AML-193 (cell line): ENCODE measurements around the gene TP73.
A peak's percentile ranks its signal among the peaks of the same experiment; 100 is the strongest.

Source experiments
- DNase-seq, 2 experiments: peaks; one replicate each; lab custom pipeline; 2025; lab: John Stamatoyannopoulos, UW

Gene TP73

DNA sequence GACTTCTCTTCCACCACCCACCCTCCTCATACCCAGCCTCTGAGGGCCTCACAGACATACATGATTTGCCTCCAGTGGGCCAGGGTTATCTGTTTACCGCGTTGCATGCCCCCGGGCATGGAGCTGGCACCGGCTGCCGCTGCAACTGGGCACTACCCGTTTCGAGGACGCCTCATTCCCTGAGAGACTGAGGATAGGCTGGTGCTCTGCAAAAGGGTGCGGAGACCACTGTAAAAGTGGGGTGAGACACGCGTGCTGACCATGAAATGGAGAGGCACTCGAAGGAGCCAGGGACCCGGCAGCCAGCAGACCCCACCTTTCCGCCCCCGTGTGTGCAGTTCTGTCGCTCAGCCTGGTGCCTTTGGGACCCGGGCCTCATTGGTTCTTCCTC is 20.6 kb downstream of the TP73 start:
- DNase-seq = no peak

DNA sequence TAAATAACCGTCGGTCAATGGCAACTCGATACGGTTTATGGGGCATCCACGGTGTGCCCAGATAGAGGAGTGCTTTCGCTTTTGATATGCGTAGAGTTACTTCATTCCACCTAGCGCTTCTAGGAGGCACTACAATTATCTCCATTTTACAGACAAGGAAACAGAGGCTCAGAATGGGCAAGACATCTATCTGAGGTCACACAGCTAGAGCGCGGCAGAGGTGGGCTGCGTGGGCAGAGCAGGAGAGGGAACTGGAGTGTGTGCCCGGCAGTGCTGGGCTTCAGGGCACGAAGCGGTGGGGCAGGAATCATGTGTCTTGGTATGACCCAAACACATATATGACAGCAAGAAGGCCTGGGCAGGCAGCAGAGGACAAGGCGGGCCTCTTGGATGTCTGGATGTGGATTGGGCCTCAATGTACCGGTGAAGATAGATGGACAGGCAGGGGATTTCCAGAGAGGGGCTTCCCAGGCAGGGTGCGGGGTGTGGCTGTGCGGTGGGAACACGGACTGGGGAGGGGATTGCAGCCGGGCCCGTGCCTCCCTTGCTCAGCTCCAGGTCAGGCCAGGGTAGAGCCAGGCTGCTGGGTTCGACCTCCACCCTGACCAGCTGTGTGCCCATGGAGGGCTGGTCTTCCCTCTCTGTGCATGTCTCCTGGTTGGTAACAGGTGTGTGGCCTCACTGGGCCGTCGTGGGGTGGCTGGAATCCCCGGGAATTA is 21.2 kb downstream of the TP73 start:
- DNase-seq = no peak

DNA sequence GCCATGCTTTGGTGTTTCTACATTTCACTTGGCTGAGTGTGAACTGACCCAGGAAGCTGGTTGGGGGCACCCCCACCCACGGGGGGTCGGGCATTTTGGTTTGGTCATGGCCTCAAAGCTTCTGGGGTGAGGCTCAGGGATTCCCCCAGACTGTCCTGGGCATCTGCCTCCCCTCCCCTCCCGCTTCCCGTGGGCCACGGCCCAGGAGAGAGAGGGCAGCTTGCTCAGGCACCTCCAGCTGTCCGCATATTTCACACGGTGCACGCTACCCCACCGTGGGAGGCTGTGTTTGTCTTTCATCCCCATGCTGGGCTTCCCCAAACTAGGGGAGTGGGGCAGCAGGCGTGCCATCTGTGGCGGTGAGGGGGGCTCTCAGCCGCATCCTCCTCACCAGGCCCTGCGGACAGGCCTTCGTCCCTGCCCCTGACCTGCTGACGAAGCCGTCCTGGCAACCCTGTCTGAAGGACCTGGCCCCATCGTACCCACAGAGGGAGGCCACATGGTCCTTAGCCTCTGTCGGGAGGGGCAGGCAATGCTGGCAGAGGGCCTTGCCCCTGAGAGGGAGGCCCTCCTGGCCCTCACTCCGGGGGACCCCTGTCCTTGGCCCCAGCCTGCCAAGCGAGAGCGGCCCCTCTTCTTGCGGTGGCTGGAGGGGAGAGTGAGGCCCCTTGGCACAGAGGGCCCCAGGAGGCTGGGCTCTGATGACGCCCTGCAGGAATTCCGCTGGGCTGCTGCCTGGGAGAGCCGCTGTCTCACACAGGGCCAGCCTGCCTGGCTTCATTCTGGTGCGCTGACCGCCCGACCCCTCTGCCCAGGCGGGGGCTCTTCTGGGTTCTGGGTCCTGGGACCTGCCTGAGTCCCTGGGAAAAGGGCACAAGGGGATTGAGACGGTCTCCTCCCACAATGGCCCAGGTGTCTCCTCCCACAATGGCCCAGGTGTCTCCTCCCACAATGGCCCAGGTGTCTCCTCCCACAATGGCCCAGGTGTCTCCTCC is 22.1 kb downstream of the TP73 start:
- no peak for DNase-seq

DNA sequence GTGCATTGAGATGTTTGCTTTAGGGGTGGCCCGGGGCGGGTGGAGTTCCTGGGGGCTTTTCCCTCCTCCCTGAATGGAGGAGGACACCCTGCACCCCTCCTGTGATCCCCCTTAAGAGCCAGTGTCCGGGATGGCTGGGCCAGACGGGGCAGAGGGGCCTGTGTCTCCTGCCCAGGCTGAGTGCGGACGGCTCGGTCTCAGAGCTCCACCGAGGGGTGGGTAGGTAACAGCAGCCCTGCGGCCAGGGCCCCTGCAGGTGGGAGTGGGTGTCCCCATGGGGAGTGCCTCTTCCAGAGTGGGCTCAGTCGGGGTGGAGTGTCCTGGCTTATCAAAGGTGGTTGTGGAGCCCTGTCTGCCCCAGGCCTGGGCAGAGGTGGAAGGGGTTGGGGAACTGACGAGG is 23.1 kb downstream of the TP73 start:
- DNase-seq = no peak

DNA sequence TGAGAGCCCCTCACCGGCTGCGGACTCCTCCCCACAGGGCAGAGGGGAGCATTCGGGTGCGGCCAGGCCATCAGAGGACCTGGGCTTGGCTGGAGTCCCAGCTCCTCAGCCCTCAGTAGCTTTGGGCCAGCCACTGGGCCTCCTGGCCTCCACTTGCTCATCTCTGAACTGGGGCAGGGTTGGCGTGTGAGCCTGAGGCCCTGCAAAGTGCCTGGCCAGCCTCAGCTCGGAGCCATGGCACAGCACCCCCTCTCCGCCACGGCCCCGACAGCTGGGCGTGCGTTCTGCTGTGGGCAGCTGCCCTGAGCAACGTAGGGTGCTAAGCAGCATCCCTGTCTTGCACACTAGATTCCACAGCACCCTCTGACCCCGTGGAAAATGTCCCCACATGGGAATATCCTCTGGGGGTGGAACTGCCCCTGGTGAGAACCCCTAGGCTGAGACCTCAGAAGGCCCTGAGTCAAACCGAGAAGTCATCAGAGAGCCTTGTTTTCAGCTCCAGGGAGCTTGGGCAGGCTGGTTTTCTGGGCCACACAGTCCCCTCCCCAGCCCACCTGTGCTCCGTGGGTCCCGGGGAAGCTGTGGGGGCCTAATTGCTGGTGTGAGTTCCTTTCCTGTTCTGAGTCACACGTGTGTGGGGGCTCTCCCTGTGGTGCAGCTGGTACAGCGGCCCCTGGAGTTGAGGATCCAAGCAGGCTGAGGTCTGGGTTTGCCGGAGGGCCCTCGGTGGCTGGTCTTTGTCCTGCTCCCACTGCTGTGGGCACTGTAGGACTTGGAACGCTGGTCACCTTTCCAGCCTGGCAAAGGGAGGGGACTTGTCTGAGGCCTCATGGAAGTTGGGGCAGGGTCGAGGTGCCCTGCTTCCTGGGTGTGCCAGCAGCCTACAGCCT is 24.5 kb downstream of the TP73 start:
- peak; percentile 38 for DNase-seq

DNA sequence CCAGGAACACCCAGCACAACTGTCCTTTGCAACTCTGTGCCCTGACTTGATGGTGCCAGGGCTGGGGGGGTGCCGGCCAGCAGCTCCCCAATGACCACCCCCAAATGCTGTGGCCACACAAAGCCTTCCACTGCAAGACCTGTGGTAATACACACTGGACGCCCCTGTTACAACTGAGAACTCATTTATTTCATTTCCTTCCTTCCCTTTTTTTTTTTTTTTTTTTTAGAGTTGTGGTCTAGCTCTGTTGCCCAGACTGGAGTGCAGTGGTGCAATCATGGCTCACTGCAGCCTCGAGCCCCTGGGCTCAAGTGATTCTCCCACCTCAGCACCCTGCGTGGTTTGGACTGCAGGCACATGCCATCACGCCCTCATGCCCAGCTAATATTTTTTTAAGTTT is 25.2 kb downstream of the TP73 start:
- DNase-seq = peak; percentile 79 to 83

DNA sequence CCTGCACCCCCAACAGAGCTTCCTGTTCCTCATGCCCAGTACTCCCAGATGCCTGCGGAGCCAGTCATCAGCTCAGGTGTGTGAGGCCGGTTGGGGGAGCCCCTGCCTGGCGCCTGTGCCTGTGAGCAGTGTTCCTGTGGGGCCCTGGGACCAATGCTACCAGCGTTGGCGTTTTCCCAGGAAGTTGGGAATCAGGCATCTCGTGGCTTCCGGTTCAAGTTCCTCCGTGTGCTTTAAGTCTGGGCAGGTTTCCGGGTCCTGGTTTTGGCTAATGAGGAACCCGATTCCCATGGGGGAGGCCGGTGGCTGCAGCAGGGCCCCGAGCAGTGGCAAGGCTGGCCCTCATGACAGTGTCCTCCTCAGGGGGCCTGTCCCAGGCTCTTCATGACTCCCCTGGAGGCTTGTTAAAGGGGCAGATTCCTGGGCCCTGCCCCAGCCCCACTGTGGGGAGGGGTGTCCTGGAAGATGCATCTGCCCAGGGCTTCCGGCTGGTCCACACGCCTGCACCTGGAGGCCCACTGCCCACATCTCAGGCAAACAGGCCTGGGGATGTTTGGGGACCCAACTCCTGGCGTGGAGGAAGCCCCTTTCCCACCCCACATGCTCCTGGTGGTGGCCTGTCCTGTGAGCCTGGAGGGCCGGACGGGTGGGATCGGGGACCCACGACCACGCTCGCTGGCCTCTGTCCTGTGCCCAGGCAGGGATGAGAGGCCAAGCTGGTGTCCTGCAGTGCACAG is 26.2 kb downstream of the TP73 start:
- no peak for DNase-seq

DNA sequence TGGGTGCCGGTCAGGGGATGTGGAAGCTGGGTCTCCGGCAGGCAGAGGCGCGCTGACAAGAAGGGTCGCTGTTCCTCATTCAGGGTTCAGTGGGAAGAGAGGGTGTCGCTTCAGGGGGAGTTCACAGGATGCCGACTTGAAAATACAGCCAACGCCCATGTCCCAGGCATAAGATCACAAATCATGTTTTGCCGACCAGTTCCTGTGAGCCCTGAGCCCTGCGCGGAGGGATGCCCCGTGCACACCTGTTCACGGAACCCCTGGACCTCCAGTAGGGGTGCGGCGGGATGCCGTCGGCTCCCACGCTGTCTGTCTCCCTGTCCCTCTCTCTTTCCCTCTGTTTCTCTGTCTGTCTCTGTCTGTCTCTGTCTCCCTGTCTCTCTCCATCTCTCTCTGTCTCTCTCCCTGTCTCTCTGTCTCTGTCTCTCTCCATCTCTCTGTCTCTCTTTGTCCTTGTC is 26.8 kb downstream of the TP73 start:
- DNase-seq = no peak

DNA sequence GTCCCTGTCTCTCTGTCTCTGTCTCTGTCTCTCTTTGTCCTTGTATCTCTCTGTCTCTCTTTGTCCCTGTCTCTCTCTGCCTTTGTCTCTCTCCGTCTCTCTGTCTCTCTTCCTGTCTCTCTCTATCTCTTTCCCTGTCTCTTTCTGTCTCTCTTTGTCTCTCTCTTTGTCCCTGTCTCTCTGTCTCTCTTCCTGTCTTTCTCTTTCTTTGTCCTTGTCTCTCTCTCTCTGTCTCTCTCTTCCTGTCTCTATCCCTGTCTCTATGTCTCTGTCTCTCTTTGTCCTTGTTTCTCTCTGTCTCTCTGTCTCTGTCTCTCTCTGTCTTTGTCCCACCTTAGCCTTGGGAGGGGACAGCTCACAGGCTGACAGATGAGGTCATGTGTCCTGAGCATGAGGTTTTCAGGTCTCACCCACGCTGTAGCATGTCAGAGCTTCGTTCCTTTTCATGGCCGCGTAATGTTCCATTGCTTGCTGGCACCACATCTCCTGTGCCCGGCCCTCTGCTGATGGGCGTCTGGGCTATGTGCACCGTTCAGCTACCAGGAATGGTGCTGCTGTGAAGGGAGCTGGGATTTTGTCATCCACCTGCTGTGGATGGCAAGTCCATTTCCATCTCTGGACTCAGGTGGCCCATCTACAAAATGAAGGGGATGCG is 27.6 kb downstream of the TP73 start:
- DNase-seq = no peak

DNA sequence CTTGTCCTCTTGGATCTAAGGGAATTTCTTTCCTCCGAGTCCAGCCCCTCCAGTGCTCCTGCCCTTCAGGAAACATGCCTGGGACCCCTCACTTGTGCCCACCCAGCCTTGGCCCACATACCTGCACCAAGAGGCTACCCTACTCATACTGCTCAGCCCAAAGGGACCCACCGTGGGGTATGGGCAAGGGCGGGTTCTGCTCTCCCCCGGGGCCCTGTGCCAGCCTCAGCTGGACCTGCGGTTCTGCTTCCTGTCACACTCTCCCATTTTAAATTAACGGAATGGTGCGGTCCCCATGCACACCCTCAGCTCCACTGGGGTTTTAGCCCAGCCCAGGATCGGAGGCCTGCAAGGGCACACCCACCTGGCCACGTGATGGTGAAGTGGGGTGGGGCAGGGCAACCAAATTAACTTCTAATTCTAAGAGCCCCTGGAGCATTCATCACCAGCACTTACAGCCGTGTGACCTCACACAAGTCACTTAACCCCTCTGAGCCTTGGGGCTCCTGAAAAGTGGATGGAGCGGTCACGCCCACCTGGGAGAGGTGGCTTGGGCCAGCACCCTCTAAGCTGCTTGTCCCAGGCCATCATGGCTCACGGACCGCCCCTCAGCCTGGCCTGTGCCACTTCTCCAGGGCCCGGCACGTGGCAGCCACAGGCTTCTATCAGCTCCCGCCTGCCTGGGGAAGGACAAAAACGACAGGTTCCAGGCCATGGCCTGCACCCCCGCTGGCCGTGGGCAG is 28.3 kb downstream of the TP73 start:
- no peak for DNase-seq

DNA sequence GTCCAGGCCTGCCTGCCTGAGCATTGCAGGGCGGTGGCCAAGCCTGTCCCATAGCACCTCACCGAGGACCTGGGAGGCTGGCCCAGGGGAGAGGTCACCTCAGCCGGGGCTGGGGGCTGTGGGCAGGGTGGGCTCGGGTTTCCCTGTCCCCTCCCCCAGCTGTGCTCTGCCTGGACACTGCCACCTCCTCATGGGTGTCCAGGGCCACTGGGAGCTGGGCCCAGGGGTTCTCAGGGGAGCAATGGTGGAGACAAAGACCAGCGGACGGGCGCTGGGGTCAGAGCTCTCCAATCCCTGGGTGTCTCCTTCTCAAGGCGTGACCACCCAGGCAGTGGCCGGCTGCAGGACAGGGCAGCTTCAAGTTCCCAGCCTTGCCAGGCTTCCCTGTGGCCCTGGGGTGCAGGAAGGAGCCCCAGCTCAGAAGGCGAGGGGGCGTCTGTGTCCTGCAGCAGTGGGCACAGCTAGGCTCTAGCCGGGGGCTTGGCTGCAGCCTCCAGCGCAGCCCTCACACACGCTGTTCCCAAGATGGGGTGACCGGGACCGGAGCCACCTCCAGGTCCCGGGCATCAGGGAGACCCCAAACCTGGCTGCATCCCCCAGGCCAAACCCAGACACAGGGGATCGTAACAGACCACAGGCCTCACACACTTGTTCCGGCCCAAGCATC is 29.0 kb downstream of the TP73 start:
- no peak for DNase-seq

DNA sequence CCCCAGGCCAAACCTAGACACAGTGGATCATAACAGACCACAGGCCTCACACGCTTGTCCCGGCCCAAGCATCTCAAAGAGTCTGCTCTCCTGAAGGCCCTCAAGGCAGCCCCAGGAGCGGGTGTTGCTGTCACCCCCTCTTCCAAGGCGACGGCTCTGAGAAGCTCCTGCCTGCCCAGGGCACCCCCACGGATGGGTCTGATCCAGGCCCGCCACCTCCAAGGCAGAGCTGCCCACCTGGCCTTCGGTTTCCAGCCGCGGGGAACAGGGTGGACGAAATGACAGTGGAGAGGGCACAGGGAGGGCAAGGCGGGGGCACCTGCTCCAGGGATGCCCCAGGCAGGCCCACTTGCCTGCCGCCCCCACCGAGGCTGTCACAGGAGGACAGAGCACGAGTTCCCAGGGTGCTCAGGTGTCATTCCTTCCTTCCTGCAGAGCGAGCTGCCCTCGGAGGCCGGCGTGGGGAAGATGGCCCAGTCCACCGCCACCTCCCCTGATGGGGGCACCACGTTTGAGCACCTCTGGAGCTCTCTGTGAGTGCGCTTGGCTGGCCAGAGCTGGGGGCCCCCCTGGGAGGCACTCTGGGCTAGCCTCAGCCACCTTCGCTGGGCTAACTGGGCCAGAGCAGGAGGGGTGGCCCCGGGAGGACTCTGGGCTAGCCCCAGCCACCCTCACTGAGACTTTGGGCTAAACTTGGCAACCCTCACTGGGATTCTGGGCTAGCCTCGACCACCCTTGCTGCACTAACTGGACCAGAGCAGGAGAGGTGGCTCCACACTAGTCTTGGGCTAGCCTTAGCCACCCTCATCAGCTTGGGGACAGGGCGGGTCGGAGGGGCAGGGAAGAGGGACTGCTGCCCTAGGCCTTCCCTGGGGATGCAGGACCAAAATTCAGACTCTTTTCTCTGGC is 29.8 kb downstream of the TP73 start:
- no peak for DNase-seq

DNA sequence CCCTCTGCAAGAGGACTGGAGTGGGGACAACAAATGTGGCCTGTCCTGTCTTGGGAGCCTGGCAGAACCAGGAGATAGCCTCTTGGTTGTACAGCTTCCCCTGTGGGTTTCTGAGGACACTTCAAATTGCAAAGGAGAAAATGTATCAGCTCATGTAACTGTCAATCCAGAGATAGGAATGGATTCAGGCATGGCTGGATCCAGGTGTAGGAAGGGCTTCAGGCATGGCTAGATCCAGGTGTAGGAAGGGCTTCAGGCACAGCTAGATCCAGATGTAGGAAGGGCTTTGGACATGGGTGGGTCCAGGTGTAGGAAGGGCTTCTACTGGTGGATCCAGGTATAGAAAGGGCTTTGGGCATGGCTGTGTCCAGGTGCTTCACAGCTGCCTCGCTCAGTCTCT is 30.9 kb downstream of the TP73 start:
- no peak for DNase-seq

DNA sequence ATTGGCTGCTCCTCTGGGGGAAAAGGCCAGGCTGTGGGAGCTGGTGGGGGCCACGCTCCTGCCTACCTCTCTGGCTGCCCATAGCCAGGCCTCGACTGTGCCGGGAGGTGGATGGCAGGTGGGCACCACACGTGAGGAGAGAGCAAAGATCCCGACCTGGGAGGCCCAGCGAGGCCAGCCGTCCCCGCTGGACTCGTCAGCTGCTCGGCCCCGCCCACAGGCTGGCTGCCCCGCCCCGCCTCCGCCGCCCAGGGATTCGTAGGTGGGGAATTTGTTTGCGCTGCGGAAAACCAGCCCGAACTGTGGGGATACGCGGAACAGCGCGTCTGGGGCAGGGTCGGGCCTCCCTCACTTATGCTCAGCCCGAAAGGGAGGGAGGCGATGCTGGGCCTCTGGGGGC is 31.7 kb downstream of the TP73 start:
- no peak for DNase-seq

DNA sequence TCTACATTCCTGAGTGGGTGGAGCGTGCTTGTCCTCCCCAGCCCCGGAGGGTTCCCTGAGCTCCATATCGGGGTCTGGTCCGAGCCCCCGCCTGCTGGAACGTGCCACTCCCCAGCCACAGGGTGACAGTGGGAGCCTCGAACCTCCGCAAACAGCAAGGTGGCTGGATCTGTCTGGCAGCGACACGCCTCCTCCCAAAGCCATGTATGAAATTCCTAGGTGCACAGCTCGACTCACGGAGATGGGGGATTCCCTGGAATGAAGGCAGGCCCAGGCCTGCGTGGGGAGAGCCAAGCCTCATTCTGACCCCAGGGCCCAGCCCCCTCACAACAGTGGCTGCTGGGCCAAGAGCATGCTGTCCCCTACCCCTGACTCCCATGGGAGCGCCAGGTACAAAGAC is 32.9 kb downstream of the TP73 start:
- no peak for DNase-seq

DNA sequence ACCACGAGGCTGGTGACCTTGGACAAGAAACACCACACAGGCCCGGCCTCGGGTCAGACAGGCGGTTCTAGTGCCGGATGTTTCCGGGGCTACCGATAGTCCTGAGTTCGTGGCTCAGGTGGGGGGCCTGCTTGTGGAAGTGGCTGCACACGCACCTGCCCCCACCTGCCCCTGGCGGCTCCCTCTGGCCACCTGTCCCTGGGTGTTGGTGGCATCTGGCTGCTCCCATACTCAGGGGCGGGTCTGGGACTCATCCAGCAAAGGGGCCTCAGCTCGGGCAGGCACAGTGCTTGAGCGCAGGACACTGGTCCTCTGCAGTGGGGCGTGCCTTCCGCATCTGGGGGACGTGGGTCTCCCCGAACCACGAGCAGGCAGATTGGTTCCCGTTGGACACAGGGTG is 33.6 kb downstream of the TP73 start:
- no peak for DNase-seq

DNA sequence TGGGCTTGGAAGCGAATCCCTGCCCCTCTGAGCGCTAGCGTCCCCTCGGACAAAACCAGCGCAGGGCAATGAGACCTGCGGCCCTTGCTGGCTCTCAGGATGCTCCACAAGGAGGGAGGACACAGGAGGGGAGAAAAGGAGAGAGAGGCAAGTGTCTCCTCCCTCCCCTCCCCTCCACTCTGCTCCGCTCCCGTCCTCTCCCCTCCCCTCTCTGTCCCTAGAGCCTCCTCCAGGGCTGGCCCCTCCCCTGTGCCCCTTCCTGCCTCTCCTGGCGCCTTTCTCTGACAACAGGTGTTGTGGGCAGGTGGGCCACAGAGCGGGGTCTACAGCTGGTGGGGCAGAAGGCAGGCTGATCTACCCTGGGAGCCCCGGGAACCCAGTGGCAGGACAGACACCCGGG is 35.2 kb downstream of the TP73 start:
- no peak for DNase-seq

DNA sequence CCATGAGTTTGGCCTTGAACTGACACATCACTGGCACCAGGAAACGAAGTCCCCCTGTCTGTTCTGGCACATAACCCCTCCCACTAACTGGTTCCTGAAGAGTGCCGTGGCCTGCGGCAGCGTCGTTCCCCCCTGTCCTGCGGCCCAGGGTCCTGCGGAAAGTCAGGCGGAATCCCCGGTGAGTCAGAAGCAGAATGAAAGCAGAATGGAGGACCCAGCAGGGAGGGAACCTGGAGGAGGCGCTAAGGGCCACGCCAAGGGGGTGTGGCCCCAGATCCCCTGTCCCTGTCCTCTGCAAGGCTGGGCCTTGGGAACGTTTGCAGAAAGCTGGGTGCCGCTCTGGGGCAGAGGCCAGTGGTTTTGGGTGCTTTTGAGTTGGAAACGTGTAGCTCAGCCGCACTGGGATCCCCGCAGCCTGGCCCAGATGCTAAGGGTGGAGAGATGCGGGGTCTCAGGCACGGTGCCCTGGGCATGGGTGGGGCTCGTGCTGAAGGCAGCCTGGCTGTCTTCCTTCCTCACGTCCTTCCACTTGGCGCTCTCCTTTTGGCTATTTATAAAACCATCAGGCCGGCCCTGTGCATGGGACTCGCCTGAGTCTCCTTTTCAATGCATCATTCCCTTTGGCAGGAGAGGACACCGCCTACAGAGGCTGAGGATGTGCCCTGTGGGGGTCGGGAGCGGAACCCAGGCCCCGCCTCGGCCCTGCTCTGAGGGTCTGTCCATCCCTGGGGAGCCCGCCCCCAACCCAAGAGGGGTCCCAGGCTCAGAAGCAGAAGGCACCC is 36.2 kb downstream of the TP73 start:
- no peak for DNase-seq
